HCT116 (cell line): ENCODE data around the gene NSMCE1.

Experiments
- CEBPB ChIP-seq: IDR thresholded peaks from 2 replicates; pipeline ENCODE4 v1.6.1; 2012; ENCODE audit warnings: low read depth
- CTCF ChIP-seq, 3 experiments: fragments of 200-600 bp in 1 of 3; sonication (generic) in 1 of 3; IDR thresholded peaks in 2 of 3; conservative IDR thresholded peaks in 1 of 3; 2 replicates each; pipeline ENCODE4 v1.5.1; 2012 to 2017; ENCODE audit warnings: low read depth in 2 of 3, low read length in 2 of 3, antibody characterized with exemption in 1 of 3, borderline replicate concordance in 1 of 3, control low read depth in 1 of 3, mild to moderate bottlenecking in 1 of 3, mixed read lengths in 1 of 3, mixed run types in 1 of 3, moderate library complexity in 1 of 3; ENCODE audit not compliant: insufficient read depth in 1 of 3
- EZH2 ChIP-seq: fragments of 200-600 bp; sonication (generic); IDR thresholded peaks from 2 replicates; pipeline ENCODE4 v1.6.1; 2017; ENCODE audit warnings: antibody characterized with exemption, mixed run types
- POLR2A ChIP-seq: IDR thresholded peaks from 2 replicates; pipeline ENCODE4 v1.7.0; 2011; ENCODE audit warnings: borderline replicate concordance; ENCODE audit not compliant: insufficient read depth, insufficient read length; ENCODE audit errors: extremely low read depth
- POLR2AphosphoS5 ChIP-seq: IDR thresholded peaks from 2 replicates; pipeline ENCODE4 v1.6.1; 2011; ENCODE audit warnings: mild to moderate bottlenecking, low read depth, low read length, moderate library complexity
- YY1 ChIP-seq: IDR thresholded peaks from 2 replicates; pipeline ENCODE4 v1.6.1; 2011; ENCODE audit warnings: low read length, low read depth, moderate library complexity, mild to moderate bottlenecking; ENCODE audit not compliant: insufficient replicate concordance; ENCODE audit errors: extremely low read depth

- TF ChIP-seq YY1 (no peak), CTCF (IDR thresholded peaks at IDR 0.05 in 2 of 3, conservative IDR thresholded peaks at IDR 0.05 in 1 of 3; ENCODE audit: borderline replicate concordance in 1 of 3, insufficient read depth in 1 of 3, low read depth in 2 of 3, low read length in 2 of 3) (no peak), CEBPB (0 out of 2 replicates have a peak, but pooled peaks have one; percentile 8), POLR2AphosphoS5 (peak; percentile 24; the same call in 1 of the 2 replicates), EZH2 (no peak), POLR2A (no peak)
Measured at GRCh38 chr16:27286451-27286850, 17.9 kb upstream of the NSMCE1 start.
